ENCODE measurements around the gene ABLIM1.

ABLIM1 gene

GRCh38 chr10:114547514-114547913 lies 110.6 kb downstream of the ABLIM1 start:
- TF ChIP-seq, protein P1, sequence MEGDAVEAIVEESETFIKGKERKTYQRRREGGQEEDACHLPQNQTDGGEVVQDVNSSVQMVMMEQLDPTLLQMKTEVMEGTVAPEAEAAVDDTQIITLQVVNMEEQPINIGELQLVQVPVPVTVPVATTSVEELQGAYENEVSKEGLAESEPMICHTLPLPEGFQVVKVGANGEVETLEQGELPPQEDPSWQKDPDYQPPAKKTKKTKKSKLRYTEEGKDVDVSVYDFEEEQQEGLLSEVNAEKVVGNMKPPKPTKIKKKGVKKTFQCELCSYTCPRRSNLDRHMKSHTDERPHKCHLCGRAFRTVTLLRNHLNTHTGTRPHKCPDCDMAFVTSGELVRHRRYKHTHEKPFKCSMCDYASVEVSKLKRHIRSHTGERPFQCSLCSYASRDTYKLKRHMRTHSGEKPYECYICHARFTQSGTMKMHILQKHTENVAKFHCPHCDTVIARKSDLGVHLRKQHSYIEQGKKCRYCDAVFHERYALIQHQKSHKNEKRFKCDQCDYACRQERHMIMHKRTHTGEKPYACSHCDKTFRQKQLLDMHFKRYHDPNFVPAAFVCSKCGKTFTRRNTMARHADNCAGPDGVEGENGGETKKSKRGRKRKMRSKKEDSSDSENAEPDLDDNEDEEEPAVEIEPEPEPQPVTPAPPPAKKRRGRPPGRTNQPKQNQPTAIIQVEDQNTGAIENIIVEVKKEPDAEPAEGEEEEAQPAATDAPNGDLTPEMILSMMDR (IDR thresholded peaks at IDR 0.05; ENCODE audit: borderline replicate concordance, insufficient read depth, low read depth, low read length): no peak
- no peak overlapping the region for H3K4me3 ChIP-seq (ENCODE audit: low read depth, low read length)

DNA sequence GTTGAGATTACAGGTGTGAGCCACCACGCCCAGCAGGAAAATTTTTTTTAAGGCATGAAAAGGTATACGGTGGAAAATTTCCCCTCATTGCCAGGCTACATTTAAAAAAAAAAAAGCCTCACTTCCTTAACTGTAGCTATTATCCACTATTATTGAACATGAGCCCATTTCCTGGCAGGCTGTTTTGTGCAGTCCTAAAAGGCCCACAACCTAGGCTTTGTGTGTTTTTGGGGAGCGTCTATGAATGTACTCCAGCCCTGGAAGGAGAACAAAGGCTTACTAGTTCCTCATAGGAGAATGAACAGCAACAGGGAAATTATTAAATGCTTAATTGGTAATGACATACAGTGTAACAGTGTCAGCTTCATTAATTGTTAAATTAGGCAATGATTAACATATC lies 111.0 kb downstream of the ABLIM1 start:
- TF ChIP-seq, protein P1 (IDR thresholded peaks at IDR 0.05; ENCODE audit: borderline replicate concordance, insufficient read depth, low read depth, low read length): no peak
- H3K4me3 ChIP-seq (ENCODE audit: low read depth, low read length): no peak overlapping the region

GRCh38 chr10:114545819-114546218 lies 112.3 kb downstream of the ABLIM1 start:
- H3K4me3 ChIP-seq (ENCODE audit: low read depth, low read length): no peak overlapping the region
- TF ChIP-seq, protein P1 (IDR thresholded peaks at IDR 0.05; ENCODE audit: borderline replicate concordance, insufficient read depth, low read depth, low read length): no peak

DNA sequence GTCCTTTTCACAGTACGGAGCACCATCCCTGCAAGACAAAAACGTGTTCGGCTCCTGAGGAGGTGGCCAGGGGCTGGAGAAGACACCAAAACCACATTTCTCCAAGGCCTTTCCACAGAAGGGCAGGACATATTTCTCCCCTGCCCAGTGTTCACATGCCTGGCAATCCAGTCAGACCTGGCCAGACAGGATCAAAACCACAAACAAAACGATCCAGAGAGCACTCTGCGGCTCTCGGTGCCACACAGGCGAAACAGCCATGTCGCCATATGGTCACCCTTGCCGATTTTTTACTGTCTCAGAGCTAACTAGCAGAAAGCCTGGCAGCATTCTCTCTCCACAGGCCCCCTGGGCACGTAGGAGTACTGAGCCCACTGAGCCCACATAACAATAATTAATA lies 113.0 kb downstream of the ABLIM1 start:
- no peak overlapping the region for H3K4me3 ChIP-seq (ENCODE audit: low read depth, low read length)
- TF ChIP-seq, protein P1 (IDR thresholded peaks at IDR 0.05; ENCODE audit: borderline replicate concordance, insufficient read depth, low read depth, low read length): no peak

DNA sequence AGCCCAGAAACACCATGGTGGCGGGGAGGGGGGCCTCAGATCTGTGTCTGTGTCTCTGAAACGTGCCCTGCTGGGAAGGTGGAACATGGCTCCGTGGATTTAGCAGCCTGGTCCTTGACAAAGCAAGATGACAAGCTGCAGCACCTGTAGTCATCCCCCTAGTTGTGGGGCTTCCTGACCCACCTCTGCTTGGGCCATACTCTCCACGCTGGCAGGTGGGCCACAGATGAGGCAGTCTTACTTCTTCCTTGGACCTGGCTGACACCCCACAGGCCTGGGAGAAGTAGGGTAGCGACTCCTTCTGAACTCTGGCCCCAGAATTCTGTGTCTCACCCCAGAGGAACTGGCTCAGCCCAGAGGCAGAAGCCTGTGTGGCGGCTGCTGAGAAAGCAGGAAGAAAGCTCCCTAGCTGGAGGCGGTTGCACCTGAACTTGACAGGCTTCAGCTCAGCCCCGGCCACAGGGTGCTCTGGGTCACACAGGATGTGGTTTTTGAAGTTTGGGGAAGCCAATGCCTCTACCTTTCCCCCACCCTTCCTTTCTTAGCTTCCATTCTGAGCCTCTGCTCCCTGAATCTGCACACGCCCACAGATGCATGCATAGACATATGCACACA lies 113.9 kb downstream of the ABLIM1 start:
- no peak overlapping the region for H3K4me3 ChIP-seq (ENCODE audit: low read depth, low read length)
- TF ChIP-seq, protein P1 (IDR thresholded peaks at IDR 0.05; ENCODE audit: borderline replicate concordance, insufficient read depth, low read depth, low read length): no peak

GRCh38 chr10:114543456-114543855 lies 114.6 kb downstream of the ABLIM1 start:
- TF ChIP-seq, protein P1 (IDR thresholded peaks at IDR 0.05; ENCODE audit: borderline replicate concordance, insufficient read depth, low read depth, low read length): no peak
- no peak overlapping the region for H3K4me3 ChIP-seq (ENCODE audit: low read depth, low read length)

GRCh38 chr10:114542373-114542772 lies 115.7 kb downstream of the ABLIM1 start:
- no peak overlapping the region for H3K4me3 ChIP-seq (ENCODE audit: low read depth, low read length)
- TF ChIP-seq, protein P1 (IDR thresholded peaks at IDR 0.05; ENCODE audit: borderline replicate concordance, insufficient read depth, low read depth, low read length): no peak

All from GM12875 (cell line).